Neural cell (in vitro differentiated cells): ENCODE measurements around the gene IL7R. TPM values are rescaled to one million over a fixed set of nuclear protein-coding genes. Genes with fewer than 3 reads are reported as not detected.
"Not testable (repeated sequence)": the region's sequence is repeated elsewhere in the genome, so short reads cannot be mapped to it uniquely, and the experiment has no call there.

Source experiments
- H2AFZ ChIP-seq: fragments of 200-600, 300-800 bp; sonication (generic), shearing (Covaris generic); 2 replicates; pipeline ENCODE4 v1.6.0; 2014; ENCODE audit warnings: low read depth, mild to moderate bottlenecking, antibody characterized with exemption, low read length, moderate library complexity
- H3F3A ChIP-seq: fragments of 200-600 bp; shearing (Covaris generic); 2 replicates; pipeline ENCODE4 v1.6.1; 2016; ENCODE audit warnings: mild to moderate bottlenecking, moderate library complexity, mixed read lengths, antibody characterized with exemption, low read length; ENCODE audit not compliant: insufficient read depth, poor library complexity, severe bottlenecking
- H3K27ac ChIP-seq: fragments of 200-600, 300-800 bp; sonication (generic), shearing (Covaris generic); 2 replicates; pipeline ENCODE4 v1.5.1; 2014; ENCODE audit warnings: mild to moderate bottlenecking, low read length, moderate library complexity
- H3K27me3 ChIP-seq: fragments of 300-800, 200-600 bp; sonication (generic), shearing (Covaris generic); 2 replicates; pipeline ENCODE4 v1.6.0; 2014; ENCODE audit warnings: mild to moderate bottlenecking, low read depth, low read length, moderate library complexity; ENCODE audit not compliant: insufficient read depth
- H3K36me3 ChIP-seq: fragments of 300-800, 200-600 bp; sonication (generic), shearing (Covaris generic); 2 replicates; pipeline ENCODE4 v1.5.1; 2014; ENCODE audit warnings: mild to moderate bottlenecking, antibody characterized with exemption, low read length, moderate library complexity; ENCODE audit not compliant: insufficient read depth
- H3K4me2 ChIP-seq: fragments of 300-800, 200-600 bp; sonication (generic), shearing (Covaris generic); 2 replicates; pipeline ENCODE4 v1.6.0; 2014; ENCODE audit warnings: mild to moderate bottlenecking, low read length
- H3K4me3 ChIP-seq: fragments of 300-800, 200-600 bp; sonication (generic), shearing (Covaris generic); 2 replicates; pipeline ENCODE4 v1.5.1; 2014; ENCODE audit warnings: mild to moderate bottlenecking, low read length, moderate library complexity
- H3K79me2 ChIP-seq: fragments of 200-600 bp; shearing (Covaris generic); replicated peaks from 2 replicates; pipeline ENCODE4 v1.6.0; 2014; ENCODE audit warnings: mild to moderate bottlenecking, low read length, moderate library complexity; ENCODE audit not compliant: insufficient read depth
- H3K9ac ChIP-seq: fragments of 300-800, 200-600 bp; sonication (generic), shearing (Covaris generic); 2 replicates; pipeline ENCODE4 v1.6.1; 2016; ENCODE audit warnings: mild to moderate bottlenecking, low read length, mixed read lengths
- H3K9me2 ChIP-seq: fragments of 200-600 bp; shearing (Covaris generic); 2 replicates; pipeline ENCODE4 v1.6.1; 2016; ENCODE audit warnings: mild to moderate bottlenecking, low read length, mixed read lengths; ENCODE audit not compliant: insufficient read depth
- H3K9me3 ChIP-seq: fragments of 200-600, 300-800 bp; sonication (generic), shearing (Covaris generic); 2 replicates; pipeline ENCODE4 v1.6.1; 2016; ENCODE audit warnings: mild to moderate bottlenecking, mixed run types, low read length, moderate library complexity, mixed read lengths
- H4K20me1 ChIP-seq: fragments of 200-600 bp; shearing (Covaris generic); 2 replicates; pipeline ENCODE4 v1.6.1; 2016; ENCODE audit warnings: mild to moderate bottlenecking, mixed run types; ENCODE audit not compliant: insufficient read depth
- CTCF ChIP-seq: fragments of 450-650 bp; IDR thresholded peaks from 2 replicates; pipeline ENCODE4 v1.5.1; 2014; ENCODE audit warnings: antibody characterized with exemption, mild to moderate bottlenecking, moderate library complexity; ENCODE audit not compliant: poor library complexity, severe bottlenecking
- EP300 ChIP-seq: fragments of 450-650 bp; conservative IDR thresholded peaks from 2 replicates; pipeline ENCODE4 v1.6.1; 2014; ENCODE audit warnings: antibody characterized with exemption, mild to moderate bottlenecking, moderate library complexity; ENCODE audit not compliant: poor library complexity, severe bottlenecking
- EZH2 ChIP-seq: fragments of 200-600, 300-800 bp; shearing (Covaris generic), sonication (generic); IDR thresholded peaks from 2 replicates; pipeline ENCODE4 v1.6.1; 2014; ENCODE audit warnings: antibody characterized with exemption, low read length, borderline replicate concordance, mild to moderate bottlenecking; ENCODE audit not compliant: insufficient read depth, poor library complexity, severe bottlenecking
- MXI1 ChIP-seq: fragments of 450-650 bp; conservative IDR thresholded peaks from 2 replicates; pipeline ENCODE4 v1.6.1; 2014; ENCODE audit warnings: antibody characterized with exemption, mild to moderate bottlenecking; ENCODE audit not compliant: poor library complexity, severe bottlenecking
- POLR2AphosphoS5 ChIP-seq: IDR thresholded peaks from 2 replicates; pipeline ENCODE4 v1.6.1; 2012
- RAD21 ChIP-seq: fragments of 450-650 bp; conservative IDR thresholded peaks from 2 replicates; pipeline ENCODE4 v1.6.1; 2014; ENCODE audit warnings: antibody characterized with exemption, mild to moderate bottlenecking, moderate library complexity
- REST ChIP-seq: IDR thresholded peaks from 2 replicates; pipeline ENCODE4 v1.6.1; 2012; ENCODE audit warnings: borderline replicate concordance
- SMC3 ChIP-seq: fragments of 450-650 bp; conservative IDR thresholded peaks from 2 replicates; pipeline ENCODE4 v1.6.1; 2014; ENCODE audit warnings: antibody characterized with exemption, mild to moderate bottlenecking, moderate library complexity; ENCODE audit not compliant: poor library complexity
- TAF1 ChIP-seq: IDR thresholded peaks from 2 replicates; pipeline ENCODE4 v1.6.1; 2012; ENCODE audit warnings: low read depth
- polyA plus RNA-seq: library from polyadenylated mRNA; depleted of rRNA; stranded (reverse); fragments of >200 nt; gene quantifications from 2 replicates; pipeline ENCODE4 v1.2.3, GENCODE V29; 2014

Gene IL7R
- polyA plus RNA-seq, 1 donor from 2014 or later: not detected

- peaks cover 2% of the 10 kb centered on the region for H3K9me3 ChIP-seq
Measured at GRCh38 chr5:35842856-35843255, 13.8 kb upstream of the IL7R start.

DNA sequence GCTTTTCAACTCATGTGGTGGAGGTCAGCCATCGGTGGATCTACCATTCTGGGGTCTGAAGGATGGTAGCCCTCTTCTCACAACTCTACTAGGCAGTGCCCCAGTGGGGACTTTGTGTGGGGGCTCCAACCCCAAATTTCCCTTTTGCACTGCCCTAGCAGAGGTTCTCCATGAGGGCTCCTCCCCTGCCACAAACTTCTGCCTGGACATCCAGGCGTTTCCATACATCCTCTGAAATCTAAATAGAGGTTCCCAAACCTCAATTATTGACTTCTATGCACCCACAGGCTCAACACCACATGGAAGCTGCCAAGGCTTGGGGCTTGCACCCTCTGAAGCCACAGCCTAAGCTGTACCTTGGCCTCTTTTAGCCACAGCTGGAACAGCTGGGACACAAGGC lies 11.2 kb upstream of the IL7R start:
- H3K9ac ChIP-seq, H4K20me1 ChIP-seq, H3K4me2 ChIP-seq, H3K27ac ChIP-seq, H3F3A ChIP-seq, H3K9me2 ChIP-seq, H3K36me3 ChIP-seq, H3K9me3 ChIP-seq, H2AFZ ChIP-seq, H3K4me3 ChIP-seq, H3K79me2 ChIP-seq, H3K27me3 ChIP-seq: not testable (repeated sequence)

More at GRCh38 chr5:35842856-35843255, 13.8 kb upstream of the IL7R start:
- Histone ChIP-seq H2AFZ (no peak overlapping the region), H3K79me2 (no peaks in the 10 kb centered on the region), H3F3A (no peaks in the 10 kb centered on the region), H3K9me2 (no peaks in the 10 kb centered on the region), H3K4me2 (no peak overlapping the region), H3K27ac (no peak overlapping the region), H4K20me1 (no peaks in the 10 kb centered on the region), H3K27me3 (no peaks in the 10 kb centered on the region), H3K9ac (no peak overlapping the region), H3K4me3 (no peak overlapping the region), H3K36me3 (no peaks in the 10 kb centered on the region)
- TF ChIP-seq CTCF (no peak), EZH2 (no peak), RAD21 (no peak), REST (no peak), POLR2AphosphoS5 (no peak), MXI1 (no peak), TAF1 (no peak), SMC3 (no peak), EP300 (no peak)

GRCh38 chr5:35847491-35847890 lies 9.2 kb upstream of the IL7R start:
- H3K9ac ChIP-seq: no peak overlapping the region
- TF ChIP-seq TAF1 (no peak), SMC3 (no peak), EP300 (no peak), POLR2AphosphoS5 (no peak), MXI1 (no peak), RAD21 (no peak)
- peaks cover 2% of the 10 kb centered on the region for H3K9me3 ChIP-seq

More at GRCh38 chr5:35847491-35847890, 9.2 kb upstream of the IL7R start:
- Histone ChIP-seq H3K9me2 (no peaks in the 10 kb centered on the region), H3K27me3 (no peaks in the 10 kb centered on the region), H3K27ac (no peak overlapping the region), H3K4me3 (no peak overlapping the region), H3F3A (no peaks in the 10 kb centered on the region), H3K4me2 (no peak overlapping the region), H4K20me1 (no peaks in the 10 kb centered on the region), H2AFZ (no peak overlapping the region), H3K79me2 (no peaks in the 10 kb centered on the region), H3K36me3 (no peaks in the 10 kb centered on the region)
